Endothelial cell of umbilical vein (primary cell): ENCODE results near the gene OSBPL10. TPM values are rescaled to one million over a fixed set of nuclear protein-coding genes. Genes with fewer than 3 reads are reported as not detected.

Experiments
- Bru-seq: library from RNA; stranded (reverse); fragments of 400-500 nt; gene quantifications from one replicate; lab custom pipeline; 2021; lab: Mats Ljungman, UMichigan
- BruChase-seq, 2 experiments: library from RNA; stranded (reverse); fragments of 400-500 nt; gene quantifications; one replicate each; lab custom pipeline; 2021; lab: Mats Ljungman, UMichigan
- BruUV-seq: library from RNA; stranded (reverse); fragments of 400-500 nt; replicated peaks from 2 replicates; lab custom pipeline; 2021; lab: Mats Ljungman, UMichigan
- CTCF ChIA-PET: fragments of 300-600, 350-600 bp; sonication (Branson Sonifier 250); formaldehyde crosslinking; loops from one replicate; lab custom pipeline; 2021; ENCODE audit warnings: antibody characterized with exemption, inconsistent platforms; lab: Charles Lee
- POLR2A ChIA-PET: fragments of 300-600, 350-600 bp; sonication (Branson Sonifier 250); formaldehyde crosslinking; loops from one replicate; lab custom pipeline; 2021; ENCODE audit warnings: antibody characterized with exemption, inconsistent platforms; lab: Charles Lee
- DNase-seq: peaks from one replicate; pipeline ENCODE4 v3.0.0-alpha.2; 2011; ENCODE audit warnings: low read depth, low spot score
- FAIRE-seq: peaks from 2 replicates; lab custom pipeline; 2011; peaks lifted over from hg19 to GRCh38; lab: Jason Lieb, UNC
- H2AFZ ChIP-seq: 2 replicates; pipeline ENCODE4 v1.6.0; 2012; ENCODE audit warnings: low read depth, low read length, control low read depth, inconsistent platforms
- H3K27ac ChIP-seq: 2 replicates; pipeline ENCODE4 v1.5.1; 2011; ENCODE audit warnings: low read depth, mild to moderate bottlenecking, control low read depth, low read length, moderate library complexity; ENCODE audit not compliant: insufficient read depth
- H3K27me3 ChIP-seq, 2 experiments: 2 replicates each; pipeline versions ENCODE4 v1.6.0 to v1.6.1; 2011; ENCODE audit warnings: low read length in 2 of 2, mixed read lengths in 1 of 2; ENCODE audit not compliant: control insufficient read depth in 2 of 2, insufficient read depth in 2 of 2
- H3K36me3 ChIP-seq, 2 experiments: 2 replicates in 1 of 2; 3 replicates in 1 of 2; pipeline ENCODE4 v1.5.1; 2011; ENCODE audit warnings: low read length in 2 of 2, mild to moderate bottlenecking in 1 of 2, moderate library complexity in 1 of 2; ENCODE audit not compliant: control insufficient read depth in 2 of 2, insufficient read depth in 2 of 2; ENCODE audit errors: extremely low read depth in 1 of 2
- H3K4me1 ChIP-seq: 3 replicates; pipeline ENCODE4 v1.5.1; 2011; ENCODE audit warnings: mild to moderate bottlenecking, low read length; ENCODE audit not compliant: control insufficient read depth, insufficient read depth; ENCODE audit errors: extremely low read depth
- H3K4me2 ChIP-seq: 2 replicates; pipeline ENCODE4 v1.6.1; 2011; ENCODE audit warnings: low read length, control low read depth, mixed read lengths; ENCODE audit not compliant: insufficient read depth
- H3K4me3 ChIP-seq, 3 experiments: fragments of 200-600 bp in 1 of 3; sonication (generic), shearing (Covaris generic) in 1 of 3; replicated peaks in 1 of 3; 2 replicates each; pipeline ENCODE4 v1.5.1; 2011 to 2016; ENCODE audit warnings: control low read depth in 3 of 3, low read length in 3 of 3, mild to moderate bottlenecking in 2 of 3, inconsistent platforms in 1 of 3, low read depth in 1 of 3, moderate library complexity in 1 of 3; ENCODE audit not compliant: insufficient read depth in 1 of 3
- H3K79me2 ChIP-seq: 2 replicates; pipeline ENCODE4 v1.6.0; 2012; ENCODE audit warnings: low read length, inconsistent platforms; ENCODE audit not compliant: control insufficient read depth, insufficient read depth
- H3K9ac ChIP-seq: replicated peaks from 2 replicates; pipeline ENCODE3; 2011; ENCODE audit warnings: low read length, control low read depth; ENCODE audit not compliant: insufficient read depth; ENCODE audit errors: extremely low read depth
- H3K9me1 ChIP-seq: replicated peaks from 3 replicates; pipeline ENCODE4 v1.6.0; 2011; ENCODE audit warnings: mild to moderate bottlenecking, low read length; ENCODE audit not compliant: control insufficient read depth, insufficient read depth; ENCODE audit errors: extremely low read depth
- H3K9me3 ChIP-seq: replicated peaks from 2 replicates; pipeline ENCODE4 v1.5.1; 2012; ENCODE audit warnings: low read length, inconsistent platforms; ENCODE audit not compliant: control insufficient read depth, insufficient read depth
- H4K20me1 ChIP-seq: replicated peaks from 2 replicates; pipeline ENCODE3; 2011; ENCODE audit warnings: mild to moderate bottlenecking, low read length; ENCODE audit not compliant: control insufficient read depth, insufficient read depth; ENCODE audit errors: extremely low read depth
- CTCF ChIP-seq, 2 donors: IDR thresholded peaks; 1 replicate in 1 of 2; 2 replicates in 1 of 2; pipeline ENCODE4 v1.5.1; 2011; ENCODE audit warnings: low read length in 2 of 2, mild to moderate bottlenecking in 2 of 2, moderate library complexity in 2 of 2, control low read depth in 1 of 2, inconsistent platforms in 1 of 2, low read depth in 1 of 2; ENCODE audit not compliant: insufficient read depth in 1 of 2; ENCODE audit errors: extremely low read depth in 1 of 2
- EZH2 ChIP-seq: IDR thresholded peaks from 2 replicates; pipeline ENCODE4 v1.6.1; 2012; ENCODE audit warnings: borderline replicate concordance, low read depth, mild to moderate bottlenecking, moderate library complexity, low read length, inconsistent platforms; ENCODE audit not compliant: severe bottlenecking
- FOS ChIP-seq: IDR thresholded peaks from 2 replicates; pipeline ENCODE4 v1.6.1; 2011; ENCODE audit warnings: mild to moderate bottlenecking, low read length, moderate library complexity, borderline replicate concordance; ENCODE audit not compliant: insufficient read depth
- GATA2 ChIP-seq: IDR thresholded peaks from 2 replicates; pipeline ENCODE4 v1.7.0; 2011; ENCODE audit warnings: low read depth, mild to moderate bottlenecking, moderate library complexity, mixed read lengths, low read length; ENCODE audit not compliant: insufficient read length, insufficient read depth
- JUN ChIP-seq: IDR thresholded peaks from 2 replicates; pipeline ENCODE4 v1.6.1; 2011; ENCODE audit warnings: borderline replicate concordance, low read depth; ENCODE audit not compliant: insufficient read length, insufficient read depth
- MYC ChIP-seq: IDR thresholded peaks from one replicate; pipeline ENCODE4 v1.6.1; 2011; ENCODE audit warnings: mild to moderate bottlenecking, low read depth, low read length
- POLR2A ChIP-seq: IDR thresholded peaks from 2 replicates; pipeline ENCODE4 v1.6.1; 2012; ENCODE audit warnings: low read depth, mild to moderate bottlenecking, control low read depth, low read length
- POLR2AphosphoS5 ChIP-seq: IDR thresholded peaks from 2 replicates; pipeline ENCODE4 v1.6.1; 2012; ENCODE audit warnings: low read depth, mild to moderate bottlenecking, control low read depth, low read length, moderate library complexity; ENCODE audit not compliant: insufficient read depth
- dilution Hi-C: fragments of 300-500 bp; cut with MboI; formaldehyde crosslinking; loops from one replicate; pipeline ENCODE4 v1.15.0; 2019; ENCODE audit warnings: low sequenced_read_pairs; ENCODE audit not compliant: extremely low pct_ligation_motif_present
- intact Hi-C: fragments of 100-400 bp; cut with micrococcal nuclease; formaldehyde crosslinking; loops from one replicate; pipeline ENCODE4 v1.10.0; 2022
- long read RNA-seq: library from polyadenylated mRNA; stranded (forward); transcript quantifications from one replicate; pipeline ENCODE4 v2.0.0, GENCODE V29; 2021
- polyA minus RNA-seq, 3 experiments: library from RNA; depleted of rRNA, polyadenylated mRNA; stranded (reverse); fragments of >200 nt; gene quantifications; 1 replicate in 1 of 3; 2 replicates in 2 of 3; pipeline ENCODE4 v1.2.3, GENCODE V29; 2011
- polyA plus RNA-seq, 4 experiments: library from polyadenylated mRNA; depleted of rRNA in 3 of 4; stranded (reverse) in 3 of 4; unstranded in 1 of 4; fragments of >200 nt; gene quantifications; 2 replicates each; pipeline versions ENCODE4 v1.2.1 to v1.2.3, GENCODE V29; 2011 to 2012; ENCODE audit warnings: missing spikeins in 1 of 4
- total RNA-seq: library from RNA; stranded (reverse); gene quantifications from 2 replicates; pipeline ENCODE4 v1.2.3, GENCODE V29; 2021
- TF ChIP-seq, protein P1 (sequence below): IDR thresholded peaks from 2 replicates; pipeline ENCODE4 v1.6.1; 2011; ENCODE audit not compliant: insufficient read depth, insufficient read length

The OSBPL10 gene
- total RNA-seq (37.1 and 47.6 TPM in 2 replicates), polyA plus RNA-seq (9.4 and 10.8 TPM in 2 replicates), polyA minus RNA-seq (24.2 and 28.3 TPM in 2 replicates), Bru-seq, nascent RNA (percentile 80 among the genes with signal in this experiment), BruChase-seq, experiment 1, labeled RNA remaining after a 6-hour chase (percentile 71 among the genes with signal in this experiment), BruChase-seq, experiment 2, labeled RNA remaining after a 2-hour chase (percentile 68 among the genes with signal in this experiment)
- 13.4 and 13.7 TPM in 2 replicates for polyA plus RNA-seq (2011; cell fraction: cytosol; rRNA removed)
- polyA plus RNA-seq (2011; cell fraction: nucleus; rRNA removed): 21.8 and 26.4 TPM in 2 replicates
- polyA plus RNA-seq (2012): 17.3 and 26.7 TPM in 2 replicates
- polyA minus RNA-seq (2011; cell fraction: cytosol; rRNA and poly(A)+ RNA removed): 24.9 TPM
- 48.7 and 49.5 TPM in 2 replicates for polyA minus RNA-seq (2011; cell fraction: nucleus; rRNA and poly(A)+ RNA removed)
- long read RNA-seq, full-length matches to known transcripts: 54 of 85 reads
- long read RNA-seq, partial matches to known transcripts: 4 of 85 reads
- long read RNA-seq, other reads (novel, unspliced or antisense): 27 of 85 reads

- DNase-seq: peak; percentile 95
- peak; percentile 98 for FAIRE-seq
These were observed at the start of gene OSBPL10, which contains the start of gene ZNF860 for GRCh38 chr3:31981206-31982181. Gene OSBPL10 (minus strand): TSS chr3:31981262. CDS start chr3:31981179, 83 bp downstream. Gene ZNF860 (plus strand): TSS chr3:31981750. CDS start chr3:31989080, 7,330 bp downstream.

More at GRCh38 chr3:31981206-31982181, at the start of gene OSBPL10, which contains the start of gene ZNF860:
- H3K9me3 ChIP-seq: no peaks in the 10 kb centered on the region
- H2AFZ ChIP-seq: peak within 1 kb of the TSS; percentile 97
- peak within 1 kb of the TSS; percentile 50 to 94 (median 57) for H3K4me3 ChIP-seq
- H3K79me2 ChIP-seq: peaks cover 19% of the 10 kb centered on the region
- no peaks in the 10 kb centered on the region for H3K27me3 ChIP-seq
- H4K20me1 ChIP-seq: peaks cover 3% of the 10 kb centered on the region
- ChIA-PET CTCF (interaction anchor here (0.5 to 2.8 kb wide), 5 partner anchors 12 to 163 kb away, joined by 3 to 10 read pairs (median 4); no protein-coding TSS in a partner anchor), POLR2A (no interaction called here)
- intact Hi-C loops: loop anchor here (1.0 to 2.0 kb wide), 6 partner anchors 13 to 213 kb away; partner anchors contain the start of gene GPD1L
- H3K9me1 ChIP-seq: no peaks in the 10 kb centered on the region
- dilution Hi-C loops: no loop called here
- TSS peak; percentile 51 for BruUV-seq
- H3K9ac ChIP-seq: peak within 1 kb of the TSS; percentile 74
- peak within 1 kb of the TSS; percentile 71 for H3K27ac ChIP-seq
- no peaks in the 10 kb centered on the region for H3K36me3 ChIP-seq
- peak within 1 kb of the TSS; percentile 46 for H3K4me2 ChIP-seq
- TF ChIP-seq POLR2A (peak; percentile 12), MYC (no peak), JUN (peak; percentile 42), POLR2AphosphoS5 (peak; percentile 93), FOS (peak; percentile 86), CTCF (IDR thresholded peaks at IDR 0.05; ENCODE audit: extremely low read depth in 1 of 2, insufficient read depth in 1 of 2, low read depth in 1 of 2, low read length in 2 of 2) (no peak), EZH2 (no peak), GATA2 (peak; percentile 26)
- TF ChIP-seq, protein P1, sequence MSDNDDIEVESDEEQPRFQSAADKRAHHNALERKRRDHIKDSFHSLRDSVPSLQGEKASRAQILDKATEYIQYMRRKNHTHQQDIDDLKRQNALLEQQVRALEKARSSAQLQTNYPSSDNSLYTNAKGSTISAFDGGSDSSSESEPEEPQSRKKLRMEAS: peak; percentile 19
- peaks cover 17% of the 10 kb centered on the region for H3K4me1 ChIP-seq
